ENCODE data around the gene MYL12A. TPM values are rescaled to one million over a fixed set of nuclear protein-coding genes. Genes with fewer than 3 reads are reported as not detected.
A peak's percentile ranks its signal among the peaks of the same experiment; 100 is the strongest.
"Not testable (repeated sequence)": the region's sequence is repeated elsewhere in the genome, so short reads cannot be mapped to it uniquely, and the experiment has no call there.

The MYL12A gene
- total RNA-seq, 1 donor from 2014 or later: 299 TPM

DNA sequence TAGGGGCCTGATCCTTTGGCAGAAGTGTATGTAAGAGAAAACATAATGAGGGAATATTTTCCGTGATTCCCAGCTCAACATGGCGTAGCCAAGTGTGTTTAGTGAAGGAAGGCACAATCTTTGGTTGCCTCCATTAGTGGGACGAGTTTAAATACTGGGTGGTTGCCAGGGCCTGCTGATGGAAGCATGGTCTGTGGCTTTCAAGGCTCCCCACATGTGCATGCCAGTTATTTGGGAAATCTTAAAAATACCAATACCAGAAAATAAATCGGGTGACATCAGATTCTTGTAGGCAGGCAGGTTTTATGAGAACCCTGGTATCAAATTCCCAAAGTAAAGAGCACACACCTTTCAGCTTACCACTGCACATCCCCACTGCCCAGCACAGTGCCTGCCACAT, 7.1 kb downstream of the MYL12A start:
- DNase-seq (ENCODE audit: low spot score): no peak

DNA sequence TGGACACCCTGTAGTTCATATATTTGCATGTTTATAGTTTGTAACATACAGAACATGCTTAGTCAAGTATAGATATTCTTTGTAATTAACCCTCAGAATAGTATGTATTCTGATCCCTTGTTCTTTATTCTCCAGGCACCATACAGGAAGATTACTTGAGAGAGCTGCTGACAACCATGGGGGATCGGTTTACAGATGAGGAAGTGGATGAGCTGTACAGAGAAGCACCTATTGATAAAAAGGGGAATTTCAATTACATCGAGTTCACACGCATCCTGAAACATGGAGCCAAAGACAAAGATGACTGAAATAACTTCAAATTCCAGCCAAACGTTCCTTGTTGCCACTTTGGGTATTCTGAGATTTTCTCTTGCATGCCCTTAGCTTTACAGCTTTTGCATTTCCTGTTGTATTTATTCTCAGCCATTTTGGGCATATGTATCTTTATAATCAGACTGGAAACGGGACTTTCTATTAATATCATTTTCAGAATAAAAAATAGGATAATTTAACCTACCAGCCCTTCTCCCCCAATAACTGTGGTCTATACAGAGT, 8.1 kb downstream of the MYL12A start:
- DNase-seq (ENCODE audit: low spot score): no peak

- DNase-seq (ENCODE audit: low spot score): no peak
Measured at GRCh38 chr18:3256693-3257626, 9.4 kb downstream of the MYL12A start.

- DNase-seq (ENCODE audit: low spot score): no peak
Measured at GRCh38 chr18:3257627-3258120, 10.1 kb downstream of the MYL12A start.

DNA sequence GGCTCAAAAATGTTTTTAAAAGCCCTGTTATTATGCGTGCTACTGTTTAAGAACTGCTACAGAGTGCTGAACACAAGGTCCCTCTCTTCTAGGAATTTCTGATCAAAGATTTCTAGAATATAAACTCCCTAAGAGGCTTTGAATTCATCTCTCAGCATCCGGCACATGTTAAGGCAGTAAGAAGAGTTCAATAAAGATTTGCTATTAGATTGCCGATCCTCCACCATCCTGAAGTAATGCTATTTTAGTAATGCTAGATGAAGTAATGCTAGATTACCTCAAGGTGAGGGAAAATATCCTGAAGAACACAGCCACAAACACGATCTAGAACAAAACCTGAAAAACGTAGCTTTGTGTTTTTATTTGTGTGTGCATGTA, 13.4 kb downstream of the MYL12A start:
- no peak for DNase-seq (ENCODE audit: low spot score)

DNA sequence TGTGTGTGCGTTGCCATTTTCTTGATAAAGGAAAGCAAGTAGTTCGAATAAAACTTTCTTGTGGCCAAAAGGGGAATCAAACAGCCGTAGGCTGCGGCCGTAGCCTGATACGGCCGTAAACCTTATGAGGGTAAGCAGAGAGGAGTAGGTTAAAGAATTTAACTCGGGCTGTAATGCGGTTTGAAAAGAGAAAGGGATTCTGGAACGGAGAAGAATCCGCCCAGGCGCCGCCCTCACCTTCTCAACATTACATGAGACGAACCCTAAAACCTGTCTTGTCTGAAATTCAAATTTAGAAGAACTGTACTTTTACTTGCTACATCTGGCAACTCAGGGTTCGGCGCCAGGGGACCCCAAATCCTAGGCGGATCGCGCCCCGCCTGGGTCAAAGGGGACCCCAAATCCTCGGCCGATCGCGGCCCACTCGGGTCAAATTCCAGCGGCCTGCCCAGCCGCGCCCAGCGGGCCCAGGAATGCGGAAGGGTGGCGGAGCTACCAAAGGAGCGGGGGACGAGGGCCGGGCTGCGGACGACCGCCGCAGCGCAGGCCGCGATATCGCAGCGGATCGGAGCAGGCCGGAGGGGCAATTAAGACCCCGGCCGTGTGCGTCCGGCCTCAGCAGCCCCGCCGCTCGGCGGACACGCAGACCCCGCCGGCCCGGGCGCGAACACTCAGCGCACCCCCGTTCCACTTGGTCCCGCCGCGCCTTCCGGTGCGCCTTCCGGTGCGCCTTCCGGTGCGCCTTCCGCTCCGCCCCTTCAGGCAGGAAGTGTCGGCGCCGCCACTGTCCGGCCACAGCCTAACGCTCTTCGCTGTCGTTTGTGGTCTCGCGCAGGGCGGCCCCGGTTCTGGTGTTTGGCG, 14.0 kb downstream of the MYL12A start, which contains the start of gene MYL12B:
Gene MYL12B, plus strand, starts transcription at position 761 of the 861 bp plus-strand sequence. CDS start 10,766 bp downstream, outside the sequence.
- peak; percentile 85 for DNase-seq (ENCODE audit: low spot score)

DNA sequence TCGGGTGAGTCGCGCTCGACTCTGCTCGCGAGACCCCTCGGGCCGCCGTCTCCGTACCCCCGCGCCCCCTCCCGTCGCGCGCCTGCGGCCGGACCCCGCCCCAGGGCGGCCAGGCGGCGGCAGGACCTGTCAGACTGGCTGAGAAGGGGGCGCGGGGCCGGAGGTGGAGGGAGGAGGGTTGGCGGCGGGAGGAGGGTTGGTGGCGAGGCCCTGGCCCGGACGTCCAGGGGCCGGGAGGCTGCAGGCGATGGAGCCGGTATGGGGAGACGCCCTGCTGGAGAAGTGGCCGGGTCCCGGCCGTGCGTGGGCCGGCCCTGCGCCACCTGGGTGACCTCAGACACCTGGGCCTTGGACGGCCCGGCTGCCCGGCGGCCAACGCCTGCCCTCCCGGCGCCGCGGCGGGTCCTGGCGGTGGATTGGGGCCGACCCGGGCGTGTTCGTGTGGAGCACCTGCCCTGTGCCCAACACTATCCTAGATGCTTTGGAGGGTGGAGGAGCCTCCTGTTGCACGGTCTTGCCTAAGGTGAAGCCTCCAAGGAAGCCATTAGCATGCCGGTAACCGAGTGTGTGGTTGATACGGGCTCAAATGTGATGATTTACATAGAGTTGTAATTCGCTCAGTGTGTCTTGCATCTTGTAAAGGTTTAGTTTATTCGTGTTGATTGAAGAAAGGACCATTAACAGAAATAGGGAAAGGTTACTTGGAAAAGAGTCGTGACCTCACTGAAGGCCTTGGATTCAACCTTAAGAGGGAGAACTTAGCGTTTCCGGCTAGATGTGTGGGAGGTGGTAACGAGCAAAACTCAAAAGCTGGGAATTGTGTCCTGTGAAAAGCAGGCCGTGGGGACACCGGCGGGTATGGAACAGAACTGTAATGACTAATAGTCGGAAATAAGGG, 14.9 kb downstream of the MYL12A start:
- DNase-seq (ENCODE audit: low spot score): no peak

DNA sequence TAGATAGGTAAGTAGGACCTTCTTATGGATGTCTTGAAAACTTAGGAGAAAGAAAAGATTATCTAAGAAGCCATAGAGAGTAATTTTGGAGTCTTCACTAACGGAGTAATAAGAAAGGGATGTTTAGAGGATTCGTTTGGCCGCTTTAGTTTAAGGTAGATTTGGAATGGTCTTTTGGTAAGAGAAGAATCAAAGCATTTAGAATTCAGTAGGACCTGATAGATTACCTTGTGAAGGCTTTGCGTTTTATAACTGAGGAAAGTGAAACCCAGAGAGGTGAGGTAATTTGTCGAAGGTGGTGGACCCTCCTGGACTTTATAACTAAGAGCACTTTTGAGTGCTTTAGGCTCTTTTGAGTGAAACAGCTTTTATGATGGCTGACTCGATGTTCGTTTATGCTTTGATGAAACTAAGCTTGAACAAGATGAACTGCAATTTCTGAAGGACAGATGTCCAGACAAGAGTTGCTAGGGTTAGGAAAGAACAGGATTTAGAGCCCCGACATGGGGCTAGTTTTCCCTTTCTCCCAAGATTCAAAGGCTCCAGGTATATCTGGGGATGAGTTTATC, 15.6 kb downstream of the MYL12A start:
- DNase-seq (ENCODE audit: low spot score): no peak

DNA sequence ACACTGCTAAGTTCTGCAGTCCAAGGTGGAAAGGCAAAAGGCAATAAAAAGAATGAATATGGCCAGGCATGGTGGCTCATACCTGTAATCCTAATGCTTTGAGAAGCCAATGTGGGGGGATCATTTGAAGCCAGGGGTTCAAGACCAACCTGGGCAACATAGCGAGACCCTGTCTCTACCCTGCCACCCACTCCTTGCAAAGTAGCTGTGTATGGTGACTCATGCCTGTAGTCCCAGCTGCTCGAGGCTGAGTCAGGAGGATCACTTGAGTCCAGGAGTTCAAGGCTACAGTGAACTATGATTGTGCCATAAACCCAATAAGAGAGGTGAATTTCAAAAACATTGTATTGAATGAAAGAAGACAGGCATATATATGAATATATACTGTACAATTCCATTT, 16.8 kb downstream of the MYL12A start:
- DNase-seq (ENCODE audit: low spot score): no peak

DNA sequence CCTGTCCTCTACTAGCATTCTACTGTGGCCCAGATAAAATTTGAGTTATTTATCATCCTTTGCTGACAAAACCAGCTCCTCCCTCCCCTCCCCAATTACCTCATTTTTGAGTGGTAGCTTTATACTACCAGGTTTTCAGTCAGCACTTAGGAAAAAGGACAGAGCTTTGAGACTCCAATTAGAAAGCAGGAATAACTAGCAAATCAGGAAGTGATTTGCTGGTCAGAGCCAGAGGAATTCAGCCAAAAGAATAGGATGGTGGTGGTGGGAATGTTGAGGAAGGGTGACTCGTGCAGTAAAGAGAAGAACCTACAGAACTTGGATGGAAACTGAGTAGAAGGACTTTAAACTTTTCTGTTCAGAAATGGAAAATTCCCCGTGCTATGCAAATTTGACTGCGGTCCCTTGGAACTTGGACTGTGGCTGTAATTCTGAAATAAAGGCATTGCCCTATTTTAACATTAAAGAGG, 18.0 kb downstream of the MYL12A start:
- DNase-seq (ENCODE audit: low spot score): no peak

DNA sequence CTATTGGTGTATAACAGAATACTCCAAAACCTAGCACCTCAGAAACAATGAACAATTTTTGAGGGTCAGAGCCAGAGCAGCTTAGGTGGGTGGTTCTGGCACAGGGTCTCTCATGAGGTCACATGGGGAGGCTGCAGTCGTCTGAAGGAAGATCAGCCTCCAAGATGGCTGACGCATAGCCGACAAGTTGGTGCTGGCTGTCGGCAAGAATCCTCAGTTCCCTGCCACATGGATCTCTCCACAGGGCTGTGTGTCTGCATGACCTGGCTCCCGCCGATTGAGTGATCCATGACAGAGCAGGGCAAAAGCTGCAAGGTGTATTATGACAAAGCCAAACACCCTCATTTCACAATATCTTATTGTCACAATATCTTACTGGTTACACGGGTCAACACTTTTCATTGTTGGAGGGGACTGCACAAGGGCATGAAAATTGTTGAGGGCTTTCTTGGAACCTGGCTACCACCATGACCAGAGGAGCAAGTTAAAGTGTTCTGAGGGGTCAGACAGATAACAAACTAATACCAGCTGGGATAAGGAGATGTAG, 18.5 kb downstream of the MYL12A start:
- DNase-seq (ENCODE audit: low spot score): no peak

GRCh38 chr18:3268306-3268705, 20.7 kb downstream of the MYL12A start:
- DNase-seq (ENCODE audit: low spot score): no peak

DNA sequence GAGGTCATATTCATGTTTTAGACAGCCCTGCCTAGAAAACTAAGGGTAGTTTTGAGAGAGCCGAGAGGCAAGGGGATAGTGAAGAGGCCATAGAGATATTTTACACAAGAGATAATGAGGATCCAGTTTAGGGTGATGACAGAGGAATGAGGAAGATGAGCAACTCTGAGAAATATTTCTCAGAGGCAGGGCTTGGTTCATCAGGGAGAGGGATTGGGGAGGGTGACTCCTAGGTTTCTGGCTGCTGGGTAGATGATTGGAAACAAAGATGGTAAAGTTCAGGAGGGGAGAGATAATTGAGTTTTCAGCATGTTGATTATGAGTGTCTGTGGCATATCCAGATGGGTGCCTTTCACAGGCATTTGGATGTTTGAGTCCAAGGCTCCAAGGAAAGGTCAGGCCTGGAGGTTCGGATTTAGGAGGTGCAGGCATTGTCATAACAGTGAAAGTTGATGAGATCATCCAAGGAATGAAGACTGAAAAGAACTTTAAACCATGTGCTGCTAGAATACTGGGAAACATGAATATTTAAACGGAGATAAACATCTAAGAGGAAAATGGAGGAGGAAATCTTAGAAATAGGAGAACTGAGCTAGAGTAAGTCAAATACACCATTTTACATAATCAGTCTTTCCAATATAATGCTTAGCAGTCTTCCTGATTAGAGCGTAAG, 21.8 kb downstream of the MYL12A start:
- no peak for DNase-seq (ENCODE audit: low spot score)

- DNase-seq (ENCODE audit: low spot score): no peak
Measured at GRCh38 chr18:3269914-3270299, 22.3 kb downstream of the MYL12A start.

- DNase-seq (ENCODE audit: low spot score): no peak
Measured at GRCh38 chr18:3273042-3273441, 25.4 kb downstream of the MYL12A start.

- DNase-seq (ENCODE audit: low spot score): not testable (repeated sequence)
Measured at GRCh38 chr18:3277643-3278213, 30.1 kb downstream of the MYL12A start.

DNA sequence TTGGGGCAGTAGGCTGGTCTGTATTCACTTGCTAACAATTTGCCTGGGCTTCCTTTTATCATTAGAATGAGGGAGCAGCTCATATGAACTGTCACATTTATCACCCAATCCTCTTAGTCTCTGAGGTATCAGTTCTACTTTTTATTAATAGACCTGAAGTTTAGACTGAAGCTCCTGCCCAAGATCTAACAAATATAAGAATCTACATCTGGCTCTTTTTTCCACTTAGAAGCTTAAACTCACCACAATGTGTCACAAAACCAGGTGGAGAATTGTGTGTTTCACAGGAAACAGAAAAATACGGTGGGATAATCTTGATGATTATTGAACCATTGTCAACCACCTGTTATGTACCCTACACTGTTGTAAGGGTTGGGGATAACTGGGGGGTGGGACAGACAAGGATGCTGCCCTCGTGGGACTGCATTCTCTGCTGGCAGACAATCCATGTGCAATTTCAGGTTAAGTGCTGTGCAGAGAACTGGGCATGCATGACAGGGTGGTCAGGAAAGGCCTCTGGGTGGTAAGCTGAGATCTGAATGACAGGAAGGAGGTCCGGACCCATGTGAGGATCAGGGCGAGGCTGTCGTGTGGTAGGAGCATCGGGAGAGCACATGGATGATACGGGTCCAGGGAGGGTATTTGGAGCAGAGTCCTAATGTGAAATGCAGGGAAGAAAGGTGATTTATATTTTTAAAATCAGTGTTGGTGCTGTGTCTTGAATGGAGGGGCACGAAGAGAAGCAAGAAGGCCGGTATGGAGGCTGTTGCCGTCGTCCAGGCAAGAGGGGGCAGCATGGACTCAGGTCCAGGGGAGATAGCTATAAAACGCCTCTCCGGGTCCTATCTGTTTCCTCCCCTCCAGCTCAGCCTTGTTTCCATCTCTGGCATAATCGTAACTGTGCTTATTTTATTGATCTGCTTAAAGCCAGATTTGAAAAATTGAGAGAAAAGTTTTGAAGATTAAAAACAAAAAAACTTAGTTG, 31.9 kb downstream of the MYL12A start:
- DNase-seq (ENCODE audit: low spot score): no peak
